ENCODE measurements around the gene RPS15A.
"Not testable (repeated sequence)": the region's sequence is repeated elsewhere in the genome, so short reads cannot be mapped to it uniquely, and the experiment has no call there.

The RPS15A gene

GRCh38 chr16:18792836-18793433 lies 2.8 kb upstream of the RPS15A start:
- no peak for DNase-seq

GRCh38 chr16:18789515-18789849 lies 652 bp downstream of the RPS15A start:
- DNase-seq, result no peak

- no peak for DNase-seq
These were observed 1.2 kb downstream of the RPS15A start for GRCh38 chr16:18788828-18789514.

- DNase-seq, result no peak
These were observed 5.1 kb downstream of the RPS15A start for GRCh38 chr16:18784917-18785623.

GRCh38 chr16:18783430-18784341 lies 6.4 kb downstream of the RPS15A start:
- no peak for DNase-seq

GRCh38 chr16:18782697-18783429 lies 7.3 kb downstream of the RPS15A start:
- DNase-seq, result no peak

GRCh38 chr16:18781232-18781631 lies 8.9 kb downstream of the RPS15A start:
- DNase-seq, result not testable (repeated sequence)

- DNase-seq, result not testable (repeated sequence)
These were observed 9.6 kb downstream of the RPS15A start for GRCh38 chr16:18780460-18781026.

- DNase-seq, result not testable (repeated sequence)
These were observed 12.5 kb downstream of the RPS15A start for GRCh38 chr16:18777664-18778063.

GRCh38 chr16:18776334-18776733 lies 13.8 kb downstream of the RPS15A start:
- not testable (repeated sequence) for DNase-seq

- DNase-seq, result not testable (repeated sequence)
These were observed 15.5 kb downstream of the RPS15A start for GRCh38 chr16:18774651-18775050.

- not testable (repeated sequence) for DNase-seq
These were observed 18.0 kb downstream of the RPS15A start for GRCh38 chr16:18772171-18772570.

- DNase-seq, result not testable (repeated sequence)
These were observed 19.7 kb downstream of the RPS15A start for GRCh38 chr16:18770336-18770962.

GRCh38 chr16:18767217-18767616 lies 22.9 kb downstream of the RPS15A start:
- not testable (repeated sequence) for DNase-seq

GRCh38 chr16:18762713-18763112 lies 27.4 kb downstream of the RPS15A start:
- DNase-seq, result not testable (repeated sequence)

- peak; percentile 10 for DNase-seq
These were observed 30.3 kb downstream of the RPS15A start for GRCh38 chr16:18759598-18760520.

GRCh38 chr16:18757960-18758660 lies 32.0 kb downstream of the RPS15A start:
- not testable (repeated sequence) for DNase-seq

- not testable (repeated sequence) for DNase-seq
These were observed 33.5 kb downstream of the RPS15A start for GRCh38 chr16:18756639-18757038.

GRCh38 chr16:18742870-18743269 lies 47.3 kb downstream of the RPS15A start:
- not testable (repeated sequence) for DNase-seq

All from fibroblast of skin of right quadriceps (primary cell).